HG02759 (cell line): Measurements from ENCODE around the gene LCE2D.
"Not testable (repeated sequence)": the region's sequence is repeated elsewhere in the genome, so short reads cannot be mapped to it uniquely, and the experiment has no call there.

ENCODE experiments used
- ATAC-seq: cut with Tn5 transposase; IDR thresholded peaks from one replicate; pipeline ENCODE4 v1.9.1; 2021; ENCODE audit warnings: mild to moderate bottlenecking, moderate library complexity; ENCODE audit not compliant: unreplicated experiment

LCE2D gene

DNA sequence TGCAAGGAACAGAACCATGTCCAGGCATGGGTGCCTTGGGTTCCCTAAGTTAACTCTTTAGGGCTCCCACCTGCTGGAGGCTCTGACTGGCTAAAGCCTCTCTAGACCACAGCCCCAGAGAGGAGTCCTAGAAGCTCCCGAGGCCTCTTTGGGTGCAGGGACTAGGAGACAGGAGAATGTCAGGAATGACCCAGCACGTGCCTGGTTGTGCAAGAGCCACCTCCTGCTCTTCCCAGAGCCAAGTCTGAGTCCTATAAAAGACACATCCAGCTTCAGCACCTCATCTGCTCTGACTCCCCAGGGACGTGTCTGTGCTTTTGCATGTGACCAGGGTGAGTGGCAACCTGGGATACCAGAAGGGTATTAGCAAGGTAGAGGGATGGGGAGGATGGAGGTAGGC is at the start of gene LCE2D:
LCE2D (plus strand) TSS at position 283 of the 400 bp plus-strand sequence. CDS start 726 bp downstream, outside the sequence.
- no peak for ATAC-seq

GRCh38 chr1:152613511-152613910 is 49.7 kb upstream of the LCE2D start, which contains the start of gene LCE3B:
TSS of gene LCE3B (plus strand) at chr1:152613811. CDS start at chr1:152613811, 0 bp downstream.
- ATAC-seq, result no peak

DNA sequence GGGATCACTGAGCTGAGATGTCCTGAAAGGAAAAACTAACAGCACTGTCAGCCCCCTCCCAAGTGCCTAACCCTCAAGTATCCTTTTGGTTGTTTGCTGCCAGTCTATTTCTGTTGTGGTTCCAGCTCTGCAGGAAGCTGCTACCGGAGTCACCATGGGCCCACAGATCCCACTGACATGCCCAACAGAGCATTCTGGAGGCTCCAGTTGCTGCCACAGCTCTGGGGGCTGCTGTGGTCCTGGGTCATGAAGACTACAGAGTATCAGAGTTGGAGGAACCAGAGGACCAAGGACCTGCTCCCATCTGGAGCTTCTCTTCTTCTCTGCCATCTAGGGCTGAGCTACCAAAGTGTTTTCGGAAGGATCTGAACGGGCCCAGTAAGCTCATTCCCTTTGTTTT is 41.2 kb upstream of the LCE2D start:
- ATAC-seq, result no peak

GRCh38 chr1:152622803-152623202 is 40.4 kb upstream of the LCE2D start, which contains the start of gene LCE3A:
TSS of gene LCE3A (minus strand) at chr1:152623103. CDS start at chr1:152623103, 0 bp downstream.
- ATAC-seq, result no peak

- no peak for ATAC-seq
These were observed 39.9 kb upstream of the LCE2D start for GRCh38 chr1:152623203-152623844.

DNA sequence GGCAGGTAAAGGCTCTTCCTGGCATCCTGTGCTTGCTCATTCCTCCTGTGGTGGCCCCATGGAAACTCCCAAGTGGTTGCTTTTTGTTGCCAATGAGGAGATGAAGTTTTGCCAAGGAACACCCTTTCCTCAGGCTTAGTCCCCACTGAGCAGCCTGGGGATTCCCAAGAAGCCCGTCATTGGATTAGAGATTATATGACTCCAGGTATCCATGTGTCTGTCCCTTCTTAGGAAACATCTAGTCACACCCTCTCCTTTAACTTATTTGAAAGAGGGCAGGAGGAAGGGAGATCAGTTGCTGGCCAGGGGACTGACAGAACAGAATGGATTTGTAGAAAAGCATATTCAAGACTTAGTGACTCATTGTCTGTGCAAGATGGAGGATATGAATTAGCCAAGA is 36.4 kb upstream of the LCE2D start:
- ATAC-seq, result no peak

GRCh38 chr1:152630596-152630995 is 32.6 kb upstream of the LCE2D start:
- ATAC-seq, result no peak

- no peak for ATAC-seq
These were observed 22.8 kb upstream of the LCE2D start for GRCh38 chr1:152640351-152640750.

GRCh38 chr1:152643945-152644344 is 19.2 kb upstream of the LCE2D start:
- ATAC-seq, result no peak

DNA sequence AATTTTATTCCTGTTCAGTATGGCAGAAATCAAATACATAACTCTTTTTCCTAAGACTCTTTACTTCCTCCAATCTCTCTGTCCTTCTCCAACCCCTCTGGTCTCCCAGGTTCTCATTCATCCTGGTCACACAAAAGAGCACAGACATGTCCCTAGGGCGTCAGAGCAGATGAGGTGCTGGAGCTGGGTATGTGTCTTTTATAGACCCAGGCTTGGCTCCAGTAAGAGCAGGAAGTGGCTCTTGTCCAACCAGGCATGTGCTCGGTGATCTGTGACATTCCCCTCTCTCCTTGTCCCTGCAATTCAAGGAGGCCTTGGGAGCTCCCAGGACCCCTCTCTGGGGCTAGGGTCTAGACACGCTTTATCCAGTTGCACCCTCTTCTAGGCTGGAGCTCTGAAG is 18.0 kb upstream of the LCE2D start:
- ATAC-seq, result no peak

- no peak for ATAC-seq
These were observed 16.5 kb upstream of the LCE2D start for GRCh38 chr1:152646656-152647055.

DNA sequence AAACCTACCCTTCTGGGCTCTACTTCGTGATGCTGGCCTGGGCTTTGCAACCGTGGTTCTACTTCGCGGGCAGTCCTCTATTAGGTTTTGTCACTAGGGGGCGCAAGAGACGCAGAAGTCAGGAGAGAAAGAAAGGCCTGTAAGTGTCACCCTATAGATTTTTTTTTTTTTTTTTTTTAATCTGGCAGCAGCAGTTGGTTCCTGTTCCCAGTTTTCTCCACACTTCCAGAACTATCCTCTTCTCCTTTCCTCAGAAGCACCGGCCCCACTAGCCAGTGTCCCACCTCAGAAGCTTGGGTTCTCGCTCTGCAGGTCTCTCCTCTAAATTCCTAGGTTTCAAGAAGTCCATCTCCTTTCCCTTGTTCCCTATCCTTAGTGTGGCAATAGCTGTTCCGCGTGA is 9.1 kb upstream of the LCE2D start:
- no peak for ATAC-seq

- no peak for ATAC-seq
These were observed 6.7 kb upstream of the LCE2D start for GRCh38 chr1:152656459-152656858.

- ATAC-seq, result no peak
These were observed 5.5 kb upstream of the LCE2D start for GRCh38 chr1:152657677-152658076.

DNA sequence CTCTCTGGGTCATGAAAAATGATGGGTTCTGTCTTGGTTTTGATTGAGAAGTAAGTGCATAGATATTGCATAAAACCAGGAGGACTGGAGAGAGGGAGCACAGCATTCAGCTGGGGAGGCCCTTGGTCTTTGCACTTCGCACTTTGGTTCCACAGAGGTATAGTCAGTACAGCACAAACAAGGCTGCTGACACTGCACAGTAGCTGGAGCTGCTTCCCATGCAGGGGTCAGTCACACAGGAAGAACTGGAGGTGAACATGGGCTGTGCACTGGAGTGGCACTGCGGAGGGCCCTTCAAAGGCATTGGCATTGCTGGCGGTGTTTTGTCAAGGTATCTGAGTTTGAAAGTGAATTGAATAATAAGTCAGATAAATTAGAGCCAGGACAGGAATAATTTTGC is 4.5 kb upstream of the LCE2D start:
- ATAC-seq, result no peak

DNA sequence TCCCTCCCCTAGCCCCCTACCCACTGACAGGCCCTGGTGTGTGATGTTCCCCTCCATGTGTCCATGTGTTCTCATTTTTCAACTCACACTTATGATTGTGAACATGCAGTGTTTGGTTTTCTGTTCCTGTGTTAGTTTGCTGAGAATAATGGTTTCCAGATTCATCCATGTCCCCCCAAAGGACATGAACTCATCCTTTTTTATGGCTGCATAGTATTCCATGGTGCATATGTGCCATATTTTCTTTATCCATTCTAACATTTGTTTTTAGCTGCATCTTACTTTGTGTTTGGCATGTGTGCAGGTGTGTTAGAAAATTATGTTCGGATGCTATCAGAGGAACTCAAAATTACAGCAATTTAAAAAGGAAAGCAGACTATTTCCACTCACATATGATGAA is 3.0 kb downstream of the LCE2D start:
- ATAC-seq, result not testable (repeated sequence)

DNA sequence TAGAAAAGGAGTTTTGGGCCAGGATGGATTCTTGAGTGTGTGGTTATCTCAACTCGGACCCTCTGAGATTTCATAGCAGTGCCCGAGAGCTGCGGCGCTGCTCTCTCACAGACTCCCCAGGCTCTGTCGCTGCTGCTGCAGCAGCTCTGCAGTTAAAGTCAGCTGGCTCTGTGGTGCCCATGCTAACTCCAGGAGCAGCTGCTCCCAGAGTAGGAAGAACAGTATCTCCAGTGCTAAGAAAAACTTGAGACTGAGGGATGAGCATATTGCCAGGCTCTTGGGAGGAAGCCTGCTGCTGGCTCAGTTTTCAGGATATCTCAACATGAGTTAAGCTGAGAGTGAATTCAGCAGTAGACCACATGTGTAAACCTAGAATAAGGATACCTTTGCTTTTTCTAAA is 4.5 kb downstream of the LCE2D start:
- ATAC-seq, result no peak

DNA sequence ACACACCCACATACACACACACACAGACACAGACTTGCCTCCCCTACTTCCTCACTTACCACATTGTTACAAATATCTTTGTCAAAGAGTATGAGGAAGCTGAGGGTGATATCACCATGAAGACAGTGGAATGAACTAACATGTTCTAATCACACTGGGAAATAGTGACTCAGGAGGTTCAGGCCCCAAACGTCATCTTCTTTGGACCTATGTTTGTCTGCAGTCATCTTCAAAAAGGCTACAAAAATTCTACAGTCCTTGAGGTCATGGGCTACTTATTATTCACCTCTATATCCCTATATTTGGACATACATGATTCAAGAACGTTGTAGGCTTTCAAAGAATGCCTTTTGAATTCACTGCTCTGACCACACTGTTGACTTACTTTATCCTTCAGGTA is 9.8 kb downstream of the LCE2D start:
- no peak for ATAC-seq

DNA sequence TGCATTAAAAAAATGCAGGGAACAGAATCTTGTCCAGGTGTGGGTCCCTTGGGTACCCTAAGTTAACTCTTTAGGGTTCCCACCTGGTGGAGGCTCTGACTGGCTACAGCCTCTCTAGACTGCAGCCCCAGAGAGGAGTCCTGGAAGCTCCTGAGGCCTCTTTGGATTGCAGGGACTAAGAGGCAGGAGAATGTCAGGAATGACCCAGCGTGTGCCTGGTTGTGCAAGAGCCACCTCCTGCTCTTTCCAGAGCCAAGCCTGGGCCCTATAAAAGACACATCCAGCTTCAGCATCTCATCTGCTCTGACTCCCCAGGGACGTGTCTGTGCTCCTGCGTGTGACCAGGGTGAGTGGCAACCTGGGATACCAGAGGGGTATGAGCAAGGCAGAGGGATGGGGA is 11.8 kb downstream of the LCE2D start, which contains the start of gene LCE2C:
LCE2C (plus strand) TSS at position 297 of the 400 bp plus-strand sequence. CDS start 737 bp downstream, outside the sequence.
- not testable (repeated sequence) for ATAC-seq

- no peak for ATAC-seq
These were observed 16.3 kb downstream of the LCE2D start for GRCh38 chr1:152679459-152679858.

DNA sequence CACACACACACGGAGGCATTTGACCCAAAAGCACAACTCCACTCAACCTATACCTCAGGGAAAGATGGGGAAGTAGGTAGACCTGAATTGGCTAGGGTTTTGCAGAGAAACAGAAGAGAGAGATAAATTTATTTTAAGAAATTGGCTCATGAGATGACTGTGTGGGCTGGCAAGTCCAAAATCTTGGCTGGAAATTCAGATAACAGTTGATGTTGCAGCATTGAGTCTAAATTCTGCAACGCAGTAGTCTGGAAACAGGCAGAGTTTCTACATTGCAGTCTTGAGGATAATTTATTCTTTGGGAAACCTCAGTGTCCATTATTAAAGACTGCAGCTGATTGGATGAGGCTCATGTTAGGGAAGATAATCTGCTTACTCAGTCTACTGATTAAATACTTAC is 18.4 kb downstream of the LCE2D start:
- ATAC-seq, result no peak

- ATAC-seq, result no peak
These were observed 20.7 kb downstream of the LCE2D start for GRCh38 chr1:152683846-152684245.

DNA sequence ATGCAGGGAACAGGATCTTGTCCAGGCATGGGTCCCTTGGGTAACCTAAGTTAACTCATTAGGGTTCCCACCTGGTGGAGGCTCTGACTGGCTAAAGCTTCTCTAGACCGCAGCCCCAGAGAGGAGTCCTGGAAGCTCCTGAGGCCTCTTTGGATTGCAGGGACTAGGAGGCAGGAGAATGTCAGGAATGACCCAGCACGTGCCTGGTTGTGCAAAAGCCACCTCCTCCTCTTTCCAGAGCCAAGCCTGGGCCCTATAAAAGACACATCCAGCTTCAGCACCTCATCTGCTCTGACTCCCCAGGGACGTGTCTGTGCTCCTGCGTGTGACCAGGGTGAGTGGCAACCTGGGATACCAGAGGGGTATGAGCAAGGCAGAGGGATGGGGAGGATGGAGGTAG is 22.6 kb downstream of the LCE2D start, which contains the start of gene LCE2B:
LCE2B (plus strand) TSS at position 301 of the 400 bp plus-strand sequence. CDS start 721 bp downstream, outside the sequence.
- ATAC-seq, result not testable (repeated sequence)
